Activated naive CD4-positive, alpha-beta T cell treated with anti-CD3 and anti-CD28 coated beads, Interleukin-2, amount 10 ng/mL, durations not matched to agents 7 days and 5 days (primary cell): Measurements from ENCODE around the gene GATAD2B.
"Not testable (repeated sequence)": the region's sequence is repeated elsewhere in the genome, so short reads cannot be mapped to it uniquely, and the experiment has no call there.

Experiments used
- CTCF ChIA-PET: fragments of 350-600 bp; sonication (Branson Sonifier 250); formaldehyde crosslinking; loops from one replicate; lab custom pipeline; 2021; ENCODE audit warnings: antibody characterized with exemption; lab: Charles Lee
- DNase-seq: peaks from one replicate; pipeline ENCODE4 v3.0.0-alpha.2; 2020
- H3K27ac Mint-ChIP-seq: one replicate; pipeline ENCODE4 v1.8.0; 2021; ENCODE audit warnings: mild to moderate bottlenecking, moderate library complexity, mixed read lengths
- H3K27me3 Mint-ChIP-seq: one replicate; pipeline ENCODE4 v1.8.0; 2021; ENCODE audit warnings: mild to moderate bottlenecking, mixed read lengths
- H3K36me3 Mint-ChIP-seq: one replicate; pipeline ENCODE4 v1.8.0; 2021; ENCODE audit warnings: mixed read lengths
- H3K4me1 Mint-ChIP-seq: one replicate; pipeline ENCODE4 v1.8.0; 2021; ENCODE audit warnings: mixed read lengths
- H3K4me3 Mint-ChIP-seq: one replicate; pipeline ENCODE4 v1.8.0; 2021; ENCODE audit warnings: mild to moderate bottlenecking, moderate library complexity, mixed read lengths
- H3K9me3 Mint-ChIP-seq: one replicate; pipeline ENCODE4 v1.8.0; 2021; ENCODE audit warnings: mixed read lengths

GATAD2B gene

DNA sequence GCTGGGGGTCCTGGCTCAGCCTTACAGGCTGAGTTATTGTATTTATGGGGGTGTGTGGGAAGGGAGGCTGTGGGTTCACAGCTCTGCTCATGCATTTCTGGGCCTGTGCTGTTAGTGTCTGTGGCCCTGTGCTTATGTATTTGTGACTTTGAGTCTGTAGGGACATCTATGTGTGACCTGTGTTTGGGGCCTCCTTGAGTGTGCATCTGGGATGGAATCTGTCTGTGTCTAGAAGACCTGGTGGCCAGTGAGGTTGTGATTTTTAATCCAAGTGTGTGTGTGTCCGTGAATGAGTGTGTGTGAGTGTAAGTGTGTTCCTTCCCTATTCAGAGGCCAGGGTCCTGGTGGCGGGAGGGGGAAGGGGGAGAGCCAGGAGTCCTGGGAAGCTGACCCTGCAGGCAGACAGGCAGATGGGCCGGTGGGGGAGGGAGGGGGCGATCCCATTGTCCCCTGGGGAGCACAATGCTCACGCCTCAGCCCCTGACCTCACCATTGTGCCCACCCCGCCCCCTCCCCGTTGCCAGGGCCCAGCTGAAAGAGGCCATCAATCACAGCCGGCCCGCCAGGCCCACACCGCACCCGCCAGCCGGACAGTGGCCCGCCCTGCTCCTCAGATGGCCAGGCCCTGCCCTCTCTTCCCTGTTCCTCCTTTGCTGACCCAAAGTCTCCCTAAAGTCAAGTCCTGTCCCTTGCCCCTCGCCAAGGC lies 128.0 kb downstream of the GATAD2B start:
- peak; percentile 16 for DNase-seq
- Mint-ChIP-seq H3K4me1 (peaks cover 60% of the 10 kb centered on the region), H3K36me3 (peaks cover 2% of the 10 kb centered on the region), H3K27me3 (peaks cover 16% of the 10 kb centered on the region), H3K27ac (no peak overlapping the region), H3K4me3 (no peak overlapping the region), H3K9me3 (no peaks in the 10 kb centered on the region)
- CTCF ChIA-PET, result interaction anchor here (1.1 to 3.0 kb wide), 2 partner anchors 152 to 192 kb away, joined by 3 to 17 read pairs; partner anchors contain the start of genes DENND4B and RAB13

GRCh38 chr1:153793973-153794615 lies 128.7 kb downstream of the GATAD2B start:
- peaks cover 2% of the 10 kb centered on the region for H3K36me3 Mint-ChIP-seq
- no peak overlapping the region for H3K27ac Mint-ChIP-seq
- H3K4me3 Mint-ChIP-seq, result no peak overlapping the region
- peak; percentile 15 for DNase-seq
- peaks cover 22% of the 10 kb centered on the region for H3K27me3 Mint-ChIP-seq
- no peaks in the 10 kb centered on the region for H3K9me3 Mint-ChIP-seq
- CTCF ChIA-PET, result interaction anchor here (3.0 to 3.3 kb wide), 2 partner anchors 152 to 193 kb away, joined by 10 to 17 read pairs; partner anchors contain the start of genes DENND4B and RAB13
- H3K4me1 Mint-ChIP-seq, result peaks cover 65% of the 10 kb centered on the region

- Mint-ChIP-seq H3K4me3 (no peak overlapping the region), H3K27me3 (peaks cover 25% of the 10 kb centered on the region), H3K27ac (no peak overlapping the region), H3K36me3 (peaks cover 2% of the 10 kb centered on the region), H3K4me1 (peaks cover 69% of the 10 kb centered on the region), H3K9me3 (no peaks in the 10 kb centered on the region)
- CTCF ChIA-PET, result interaction anchor here (3.0 to 3.3 kb wide), 2 partner anchors 153 to 193 kb away, joined by 10 to 17 read pairs; partner anchors contain the start of genes DENND4B and RAB13
- peak; percentile 18 for DNase-seq
Observed at GRCh38 chr1:153793261-153793972, 129.4 kb downstream of the GATAD2B start.

GRCh38 chr1:153792631-153793041 lies 130.1 kb downstream of the GATAD2B start:
- Mint-ChIP-seq H3K9me3 (no peaks in the 10 kb centered on the region), H3K4me1 (peaks cover 69% of the 10 kb centered on the region), H3K4me3 (no peak overlapping the region), H3K27ac (no peak overlapping the region), H3K36me3 (peaks cover 2% of the 10 kb centered on the region), H3K27me3 (peaks cover 33% of the 10 kb centered on the region)
- peak; percentile 10 for DNase-seq
- CTCF ChIA-PET, result interaction anchor here (3.0 to 3.3 kb wide), 2 partner anchors 153 to 194 kb away, joined by 10 to 17 read pairs; partner anchors contain the start of genes DENND4B and RAB13

DNA sequence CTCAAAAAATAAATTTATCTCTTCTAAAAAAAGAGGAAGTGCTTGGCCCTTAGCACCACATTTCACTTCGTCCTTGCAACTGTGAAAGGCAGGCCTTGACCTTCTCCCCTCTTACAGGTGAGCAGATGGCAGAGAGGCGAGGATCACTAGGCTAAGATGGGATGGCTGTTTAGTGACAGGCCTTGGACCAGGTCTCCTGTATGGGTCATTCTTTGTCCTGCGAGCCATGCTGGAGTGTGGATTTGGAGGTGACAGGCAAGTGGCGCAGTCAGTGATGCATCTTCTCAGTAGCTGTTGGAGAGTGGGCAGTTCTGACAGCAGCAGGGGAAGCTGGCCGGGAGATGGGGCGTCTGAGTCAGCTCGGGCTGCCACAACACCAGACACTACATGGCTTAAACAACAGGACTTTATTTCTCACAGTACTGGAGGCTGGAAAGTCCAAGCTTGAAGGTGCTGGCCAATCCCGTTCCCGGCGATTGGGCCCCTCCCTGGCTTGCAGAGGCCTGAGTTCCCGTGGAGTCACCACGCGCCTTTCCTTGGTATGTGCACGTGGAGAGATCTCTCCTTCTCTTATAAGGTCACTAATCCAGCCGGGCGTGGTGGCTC lies 131.0 kb downstream of the GATAD2B start:
- DNase-seq, result peak; percentile 21
- Mint-ChIP-seq H3K27me3 (peaks cover 41% of the 10 kb centered on the region), H3K36me3 (peaks cover 2% of the 10 kb centered on the region), H3K9me3 (no peaks in the 10 kb centered on the region), H3K4me3 (no peak overlapping the region), H3K4me1 (peaks cover 62% of the 10 kb centered on the region), H3K27ac (peak overlapping the region; percentile 65)
- CTCF ChIA-PET, result interaction anchor here (3.0 to 3.3 kb wide), 2 partner anchors 154 to 195 kb away, joined by 10 to 17 read pairs; partner anchors contain the start of genes DENND4B and RAB13

GRCh38 chr1:153790966-153791647 lies 131.7 kb downstream of the GATAD2B start:
- peaks cover 38% of the 10 kb centered on the region for H3K27me3 Mint-ChIP-seq
- peak; percentile 46 for DNase-seq
- peaks cover 55% of the 10 kb centered on the region for H3K4me1 Mint-ChIP-seq
- no peaks in the 10 kb centered on the region for H3K9me3 Mint-ChIP-seq
- peak overlapping the region; percentile 3 for H3K4me3 Mint-ChIP-seq
- CTCF ChIA-PET, result interaction anchor here (3.3 kb wide), 1 partner anchor 155 kb away, joined by 10 read pairs; the partner anchor contains the start of gene DENND4B
- H3K27ac Mint-ChIP-seq, result peak overlapping the region; percentile 65
- H3K36me3 Mint-ChIP-seq, result no peaks in the 10 kb centered on the region

GRCh38 chr1:153790313-153790965 lies 132.3 kb downstream of the GATAD2B start:
- Mint-ChIP-seq H3K27me3 (peaks cover 38% of the 10 kb centered on the region), H3K9me3 (no peaks in the 10 kb centered on the region), H3K36me3 (no peaks in the 10 kb centered on the region), H3K4me1 (peaks cover 49% of the 10 kb centered on the region), H3K27ac (peak overlapping the region; percentile 65), H3K4me3 (peak overlapping the region; percentile 3)
- CTCF ChIA-PET, result interaction anchor here (1.5 to 3.3 kb wide), 2 partner anchors 156 to 196 kb away, joined by 6 to 10 read pairs; partner anchors contain the start of genes DENND4B and RAB13
- DNase-seq, result peak; percentile 16

DNA sequence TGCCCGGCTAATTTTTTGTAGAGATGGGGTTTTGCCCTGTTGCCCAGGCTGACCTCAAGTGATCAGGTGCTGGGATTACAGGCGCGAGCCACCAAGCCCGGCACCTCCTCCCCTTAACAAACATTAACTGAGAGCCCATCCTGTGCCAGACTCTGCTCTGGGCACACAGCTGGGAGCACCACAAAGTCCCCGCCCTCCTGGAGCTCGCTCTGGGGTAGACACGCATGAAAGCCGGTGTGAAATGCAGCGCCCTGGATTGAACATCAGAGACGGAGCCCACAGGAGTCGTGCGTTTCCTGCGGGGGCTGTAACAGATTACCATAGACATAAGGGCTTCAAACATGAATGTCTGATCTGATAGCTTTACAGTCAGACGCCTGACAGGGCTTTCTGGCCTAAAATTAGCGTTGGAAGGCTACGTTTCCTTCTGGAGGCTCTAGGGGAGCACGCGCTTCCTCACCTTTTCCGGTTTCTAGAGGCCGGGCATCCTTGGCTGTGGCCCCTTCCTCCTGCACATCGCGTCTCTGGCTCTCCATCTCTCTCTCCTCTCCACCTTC lies 133.2 kb downstream of the GATAD2B start:
- DNase-seq, result peak; percentile 35
- CTCF ChIA-PET, result interaction anchor here (0.7 to 1.5 kb wide), 3 partner anchors 39 to 196 kb away, joined by 3 to 6 read pairs (median 3); partner anchors contain the start of gene RAB13

GRCh38 chr1:153786038-153786790 lies 136.6 kb downstream of the GATAD2B start:
- no peak for DNase-seq
- Mint-ChIP-seq H3K4me3 (no peak overlapping the region), H3K27me3 (peaks cover 30% of the 10 kb centered on the region), H3K27ac (peak overlapping the region; percentile 2), H3K9me3 (no peaks in the 10 kb centered on the region), H3K36me3 (no peaks in the 10 kb centered on the region), H3K4me1 (peaks cover 38% of the 10 kb centered on the region)
- CTCF ChIA-PET, result interaction anchor here (1.4 kb wide), 1 partner anchor 11 kb away, joined by 3 read pairs; no protein-coding TSS in a partner anchor

More for the DNA sequence above, 133.2 kb downstream of the GATAD2B start:
- H3K9me3 Mint-ChIP-seq, result no peaks in the 10 kb centered on the region
- no peak overlapping the region for H3K4me3 Mint-ChIP-seq
- no peaks in the 10 kb centered on the region for H3K36me3 Mint-ChIP-seq
- H3K27me3 Mint-ChIP-seq, result peaks cover 38% of the 10 kb centered on the region
- peaks cover 49% of the 10 kb centered on the region for H3K4me1 Mint-ChIP-seq
- H3K27ac Mint-ChIP-seq, result peak overlapping the region; percentile 24

DNA sequence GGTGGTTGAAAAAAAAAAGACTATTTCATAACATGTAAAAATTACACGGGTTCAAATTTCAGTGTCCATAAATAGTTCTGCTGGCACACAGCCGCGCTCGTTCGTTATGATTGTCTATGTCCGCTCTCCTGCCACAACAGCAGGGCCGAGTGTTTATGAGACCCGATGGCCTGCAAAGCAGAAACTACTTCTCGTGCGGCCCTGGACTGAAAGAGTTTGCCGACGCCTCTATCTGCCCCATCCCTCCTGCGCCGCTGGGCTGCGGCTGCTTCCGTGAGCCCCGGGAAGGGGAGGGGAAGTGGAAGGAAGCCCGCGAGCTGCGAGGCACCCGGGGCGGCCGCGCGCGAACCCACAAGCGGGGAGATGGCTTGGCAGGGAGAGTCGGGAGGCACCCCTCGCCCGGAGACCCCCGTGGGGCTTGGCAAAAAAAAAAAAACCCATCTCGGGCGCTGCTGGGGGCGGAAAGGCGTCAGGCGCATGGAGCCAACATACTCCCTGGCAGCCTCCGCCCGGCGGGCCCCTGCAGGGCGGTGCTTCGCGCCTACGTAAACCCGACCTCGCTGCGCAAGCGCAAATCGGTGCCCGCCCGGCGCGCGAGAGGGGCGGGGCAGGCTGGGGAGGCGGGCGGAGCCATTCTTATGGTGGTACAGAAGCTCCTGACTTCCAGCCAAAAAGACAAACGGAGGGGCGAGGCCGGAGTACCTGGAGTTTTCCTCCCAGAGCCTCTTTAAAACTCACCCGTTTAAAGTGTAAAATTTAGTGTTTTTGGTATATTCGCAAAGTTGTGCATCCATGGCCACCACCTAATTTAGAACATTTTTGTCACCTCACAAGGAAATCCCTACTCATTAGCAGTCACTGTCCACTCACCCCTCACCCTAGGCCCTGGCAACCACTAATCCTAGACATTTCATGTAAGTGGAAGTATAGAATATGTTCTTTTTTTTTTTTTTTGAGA lies 139.3 kb downstream of the GATAD2B start:
- Mint-ChIP-seq H3K27ac (peak overlapping the region; percentile 96), H3K36me3 (no peaks in the 10 kb centered on the region), H3K4me3 (peak overlapping the region; percentile 91), H3K27me3 (peaks cover 23% of the 10 kb centered on the region), H3K4me1 (peaks cover 14% of the 10 kb centered on the region), H3K9me3 (no peaks in the 10 kb centered on the region)
- peak; percentile 94 for DNase-seq
- CTCF ChIA-PET, result interaction anchor here (1.0 kb wide), 3 partner anchors 13 to 203 kb away, joined by 4 to 5 read pairs (median 4); partner anchors contain the start of gene NPR1

DNA sequence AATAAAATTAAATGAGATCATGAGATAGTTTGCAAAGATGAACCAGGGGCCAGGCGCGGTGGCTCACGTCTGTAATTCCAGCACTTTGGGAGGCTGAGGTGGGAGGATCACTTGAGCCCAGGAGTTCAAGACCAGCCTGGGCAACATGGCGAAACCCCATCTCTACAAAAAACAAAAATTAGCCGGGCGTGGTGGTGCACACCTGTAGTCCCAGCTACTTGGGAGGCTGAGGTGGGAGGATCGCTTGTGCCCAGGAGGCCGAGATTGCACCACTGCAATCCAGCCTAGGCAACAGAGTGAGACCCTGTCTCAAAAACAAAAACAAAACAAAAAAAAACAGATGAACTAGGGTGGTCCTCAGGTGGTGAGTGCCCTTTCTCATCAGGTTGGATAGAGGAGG lies 140.1 kb downstream of the GATAD2B start:
- peak overlapping the region; percentile 96 for H3K27ac Mint-ChIP-seq
- H3K36me3 Mint-ChIP-seq, DNase-seq, CTCF ChIA-PET, H3K9me3 Mint-ChIP-seq: not testable (repeated sequence)
- peaks cover 14% of the 10 kb centered on the region for H3K4me1 Mint-ChIP-seq
- H3K4me3 Mint-ChIP-seq, result peak overlapping the region; percentile 91
- H3K27me3 Mint-ChIP-seq, result peaks cover 16% of the 10 kb centered on the region
